Measurements from ENCODE around the gene NKX6-2. TPM values are rescaled to one million over a fixed set of nuclear protein-coding genes. Genes with fewer than 3 reads are reported as not detected.

The NKX6-2 gene
- total and polyA plus RNA-seq, 4 donors: 0.07 to 7.1 TPM; not detected in 2

GRCh38 chr10:132774902-132775863 lies 10.8 kb downstream of the NKX6-2 start:
- Histone ChIP-seq H3K27ac (ENCODE audit: low read depth in 1 of 2, low read length in 2 of 2) (no peak overlapping the region), H3K27me3 (ENCODE audit: control insufficient read depth in 4 of 4, insufficient read depth in 4 of 4, low read length in 3 of 4) (no peaks in the 10 kb centered on the region), H3K36me3 (ENCODE audit: control insufficient read depth in 4 of 4, insufficient read depth in 3 of 4, low read depth in 1 of 4, low read length in 3 of 4) (peaks cover 0 to 18% (median 7%) of the 10 kb centered on the region in 4 donors), H3K4me1 (ENCODE audit: control insufficient read depth in 4 of 4, insufficient read depth in 4 of 4, low read length in 3 of 4) (no peaks in the 10 kb centered on the region), H3K4me3 (ENCODE audit: low read depth in 1 of 3, low read length in 3 of 3) (no peak overlapping the region), H3K9me3 (ENCODE audit: control insufficient read depth in 4 of 4, low read length in 3 of 4) (no peaks in the 10 kb centered on the region), H3K9ac (ENCODE audit: low read depth in 1 of 2, low read length in 2 of 2) (no peak overlapping the region)
- TF ChIP-seq HNF4G (IDR thresholded peaks at IDR 0.05): no peak
- no peak for TF ChIP-seq EGR1 (IDR thresholded peaks at IDR 0.05; ENCODE audit: low read depth in 2 of 2)
- TF ChIP-seq HNF4A (conservative IDR thresholded peaks at IDR 0.05): no peak
- TF ChIP-seq GABPA (IDR thresholded peaks at IDR 0.05 in 1 of 2, conservative IDR thresholded peaks at IDR 0.05 in 1 of 2): no peak
- TF ChIP-seq FOXA1 (IDR thresholded peaks at IDR 0.05): no peak
- no peak for TF ChIP-seq YY1 (IDR thresholded peaks at IDR 0.05)
- TF ChIP-seq RXRA (IDR thresholded peaks at IDR 0.05): no peak
- no peak for TF ChIP-seq ATF3 (IDR thresholded peaks at IDR 0.05)
- no peak for TF ChIP-seq TAF1 (conservative IDR thresholded peaks at IDR 0.05)
- TF ChIP-seq CTCF (IDR thresholded peaks at IDR 0.05; ENCODE audit: low read depth, low read length, missing input control): no peak
- TF ChIP-seq MAX (IDR thresholded peaks at IDR 0.05): no peak
- TF ChIP-seq NR2F2 (IDR thresholded peaks at IDR 0.05): no peak
- TF ChIP-seq FOXA2 (IDR thresholded peaks at IDR 0.05): no peak
- no peak for TF ChIP-seq ZBTB33 (IDR thresholded peaks at IDR 0.05)
- TF ChIP-seq RAD21 (IDR thresholded peaks at IDR 0.05): no peak
- TF ChIP-seq JUND (IDR thresholded peaks at IDR 0.05): no peak
- TF ChIP-seq SP1 (IDR thresholded peaks at IDR 0.05): no peak
- TF ChIP-seq REST (IDR thresholded peaks at IDR 0.05): no peak
- peak; percentile 41 for DNase-seq (ENCODE audit: low spot score)
- 84% methylated on average over 22 of the region's 22 CpGs for WGBS
